ENCODE results near the gene BPI. TPM values are rescaled to one million over a fixed set of nuclear protein-coding genes. Genes with fewer than 3 reads are reported as not detected.

Gene BPI
- total and polyA plus RNA-seq, 4 donors, result 0.19 to 0.82 (median 0.51) TPM; not detected in 1

GRCh38 chr20:38386004-38386403, 82.0 kb downstream of the BPI start:
- intact Hi-C loops (cut with DNase I), result no loop called here
- WGBS, 2 donors, result 81% methylated on average over 8 of the region's 8 CpGs
- H3K27me3 ChIP-seq (ENCODE audit: control insufficient read depth in 1 of 2, insufficient read depth in 2 of 2, low read length in 1 of 2), result no peaks in the 10 kb centered on the region
- ATAC-seq (ENCODE audit: low FRiP score) (no peak), DNase-seq (no peak)
- no peak overlapping the region for H3K27ac ChIP-seq (ENCODE audit: low read depth in 1 of 2, low read length in 2 of 2)
- no peak overlapping the region for H3K4me3 ChIP-seq (ENCODE audit: low read length in 2 of 2)
- H3K36me3 ChIP-seq (ENCODE audit: control insufficient read depth in 1 of 2, insufficient read depth in 2 of 2, low read length in 1 of 2), result no peaks in the 10 kb centered on the region
- H3K9me3 ChIP-seq (ENCODE audit: control insufficient read depth, low read length), result no peaks in the 10 kb centered on the region
- no peaks in the 10 kb centered on the region for H3K4me1 ChIP-seq (ENCODE audit: control insufficient read depth in 1 of 2, insufficient read depth in 2 of 2, low read length in 2 of 2)

GRCh38 chr20:38386851-38387250, 82.9 kb downstream of the BPI start:
- Histone ChIP-seq H3K36me3 (ENCODE audit: control insufficient read depth in 1 of 2, insufficient read depth in 2 of 2, low read length in 1 of 2) (no peaks in the 10 kb centered on the region), H3K27me3 (ENCODE audit: control insufficient read depth in 1 of 2, insufficient read depth in 2 of 2, low read length in 1 of 2) (no peaks in the 10 kb centered on the region), H3K4me1 (ENCODE audit: control insufficient read depth in 1 of 2, insufficient read depth in 2 of 2, low read length in 2 of 2) (no peaks in the 10 kb centered on the region), H3K9me3 (ENCODE audit: control insufficient read depth, low read length) (no peaks in the 10 kb centered on the region), H3K4me3 (ENCODE audit: low read length in 2 of 2) (no peak overlapping the region), H3K27ac (ENCODE audit: low read depth in 1 of 2, low read length in 2 of 2) (no peak overlapping the region)
- intact Hi-C loops (cut with DNase I), result no loop called here
- DNase-seq (no peak), ATAC-seq (ENCODE audit: low FRiP score) (no peak)
- 69 to 70% methylated on average over 2 of the region's 2 CpGs for WGBS, 2 donors

Other genes starting within 250 kb of the BPI start
- gene TGM2, start 138.9 kb upstream of the BPI start, total RNA-seq, result 100 to 1,000 TPM; 449 to 561 TPM
- 100 to 1,000 TPM in 1 of 2 donors, 10 to 100 TPM in 1; 44.2 to 193 TPM for gene TGM2, start 138.9 kb upstream of the BPI start, polyA plus RNA-seq
- 10 to 100 TPM in 1 of 2 donors, 1 to 10 TPM in 1; 9.3 to 46.4 TPM for gene KIAA1755, start 43.4 kb upstream of the BPI start, total RNA-seq
- gene KIAA1755, start 43.4 kb upstream of the BPI start, polyA plus RNA-seq, result 10 to 100 TPM in 1 of 2 donors, 1 to 10 TPM in 1; 2.0 to 31.9 TPM
- gene LBP, start 42.3 kb downstream of the BPI start, total RNA-seq, result 1 to 10 TPM; 2.7 to 7.8 TPM
- gene LBP, start 42.3 kb downstream of the BPI start, polyA plus RNA-seq, result under 1 TPM; 0.20 to 0.25 TPM
- gene SNHG17, start 131.2 kb downstream of the BPI start, total RNA-seq, result 10 to 100 TPM; 30.4 to 46.2 TPM
- gene SNHG17, start 131.2 kb downstream of the BPI start, polyA plus RNA-seq, result 10 to 100 TPM; 17.7 to 32.0 TPM
- gene RALGAPB, start 168.7 kb downstream of the BPI start, total RNA-seq, result 10 to 100 TPM; 35.5 to 41.3 TPM
- gene RALGAPB, start 168.7 kb downstream of the BPI start, polyA plus RNA-seq, result 10 to 100 TPM in 1 of 2 donors, 1 to 10 TPM in 1; 5.9 to 12.8 TPM

Data from aorta (tissue), 5 donors.